GM12878 (cell line): Measurements from ENCODE around the gene F10. TPM values are rescaled to one million over a fixed set of nuclear protein-coding genes. Genes with fewer than 3 reads are reported as not detected.

Experiments
- ATAC-seq: fragments of 200-7000 bp; cut with Tn5 transposase; 3 replicates; pipeline ENCODE4 v1.9.1; 2020; ENCODE audit warnings: mild to moderate bottlenecking, moderate library complexity
- BruUV-seq: library from RNA; stranded (reverse); fragments of 400-500 nt; replicated peaks from 2 replicates; lab custom pipeline; 2021; lab: Mats Ljungman, UMichigan
- CTCF ChIA-PET: fragments of 300-600 bp; sonication (Branson Sonifier 250); formaldehyde crosslinking; extraction: SDS; loops from one replicate; lab custom pipeline; 2021; ENCODE audit warnings: inconsistent platforms; lab: Yijun Ruan, JAX
- POLR2A ChIA-PET: fragments of 350-600 bp; formaldehyde crosslinking; extraction: SDS; loops from one replicate; lab custom pipeline; 2021; ENCODE audit warnings: inconsistent platforms; lab: Charles Lee
- RAD21 ChIA-PET: fragments of 300-600 bp; sonication (Branson Sonifier 250); formaldehyde crosslinking; loops from one replicate; lab custom pipeline; 2023; ENCODE audit warnings: antibody characterized with exemption; ENCODE audit not compliant: unreplicated experiment; lab: Charles Lee
- SMC1A ChIA-PET: fragments of 300-600 bp; sonication (Branson Sonifier 250); formaldehyde crosslinking; loops from one replicate; lab custom pipeline; 2023; ENCODE audit not compliant: unreplicated experiment, uncharacterized antibody; lab: Charles Lee
- DNase-seq: peaks from one replicate; pipeline ENCODE4 v3.0.0-alpha.2; 2011; ENCODE audit warnings: low read depth, low spot score
- FAIRE-seq: peaks from 3 replicates; lab custom pipeline; 2011; peaks lifted over from hg19 to GRCh38; lab: Jason Lieb, UNC
- H2AFZ ChIP-seq: 2 replicates; pipeline ENCODE4 v1.6.0; 2011; ENCODE audit warnings: low read depth, low read length, control low read depth; ENCODE audit not compliant: control insufficient read depth
- H3K27ac ChIP-seq: 2 replicates; pipeline ENCODE4 v1.5.1; 2011; ENCODE audit warnings: control low read depth; ENCODE audit not compliant: control insufficient read depth, insufficient read depth
- H3K27me3 ChIP-seq, 2 experiments: replicated peaks in 1 of 2; 2 replicates each; pipeline versions ENCODE4 v1.6.0 to v1.6.1; 2011; ENCODE audit warnings: low read length in 1 of 2; ENCODE audit not compliant: control insufficient read depth in 2 of 2, insufficient read depth in 2 of 2
- H3K36me3 ChIP-seq, 2 experiments: 2 replicates each; pipeline ENCODE4 v1.5.1; 2011; ENCODE audit warnings: low read length in 1 of 2; ENCODE audit not compliant: control insufficient read depth in 2 of 2, insufficient read depth in 2 of 2
- H3K4me1 ChIP-seq: 2 replicates; pipeline ENCODE4 v1.6.1; 2011; ENCODE audit warnings: mild to moderate bottlenecking, low read length, moderate library complexity, mixed read lengths; ENCODE audit not compliant: control insufficient read depth, insufficient read depth
- H3K4me2 ChIP-seq: 2 replicates; pipeline ENCODE4 v1.6.0; 2011; ENCODE audit warnings: control low read depth; ENCODE audit not compliant: control insufficient read depth, insufficient read depth
- H3K4me3 ChIP-seq: fragments of 200-600 bp; sonication (generic); 2 replicates; pipeline ENCODE4 v1.5.1; 2016
- H3K79me2 ChIP-seq: 2 replicates; pipeline ENCODE4 v1.6.0; 2011; ENCODE audit warnings: low read length; ENCODE audit not compliant: control insufficient read depth, insufficient read depth
- H3K9ac ChIP-seq: 2 replicates; pipeline ENCODE4 v1.8.0; 2011; ENCODE audit warnings: low read length, control low read depth, mixed read lengths; ENCODE audit not compliant: control insufficient read depth, insufficient read depth
- H3K9me3 ChIP-seq: replicated peaks from 3 replicates; pipeline ENCODE4 v1.5.1; 2011; ENCODE audit warnings: mild to moderate bottlenecking, low read length; ENCODE audit not compliant: control insufficient read depth, insufficient read depth
- H4K20me1 ChIP-seq: 2 replicates; pipeline ENCODE4 v1.6.0; 2011; ENCODE audit not compliant: control insufficient read depth, insufficient read depth
- CHD2 ChIP-seq: IDR thresholded peaks from 2 replicates; pipeline ENCODE4 v1.6.1; 2011; ENCODE audit warnings: low read depth, low read length, improper control_type of control experiment, borderline replicate concordance
- CHD4 ChIP-seq: fragments of 200-600 bp; sonication (generic); IDR thresholded peaks from 2 replicates; pipeline ENCODE4 v1.6.1; 2016; ENCODE audit warnings: mild to moderate bottlenecking
- FOXK2 ChIP-seq: fragments of 450-650 bp; IDR thresholded peaks from 2 replicates; pipeline ENCODE4 v1.6.1; 2017; ENCODE audit warnings: mild to moderate bottlenecking, moderate library complexity
- HCFC1 ChIP-seq: fragments of 150-350 bp; IDR thresholded peaks from 2 replicates; pipeline ENCODE4 v1.6.1; 2014; ENCODE audit warnings: low read length
- IKZF1 ChIP-seq: fragments of 450-650 bp; conservative IDR thresholded peaks from 2 replicates; pipeline ENCODE4 v1.6.1; 2017; ENCODE audit warnings: antibody characterized with exemption, mild to moderate bottlenecking
- IKZF2 ChIP-seq, 2 experiments: fragments of 450-650 bp; IDR thresholded peaks; 2 replicates each; pipeline ENCODE4 v1.6.1; 2017; ENCODE audit warnings: mild to moderate bottlenecking in 2 of 2, moderate library complexity in 2 of 2
- MEF2A ChIP-seq: IDR thresholded peaks from 2 replicates; pipeline ENCODE4 v1.6.1; 2011; ENCODE audit warnings: low read depth, mild to moderate bottlenecking, low read length, moderate library complexity; ENCODE audit not compliant: insufficient read depth
- MEF2B ChIP-seq: fragments of 450-650 bp; IDR thresholded peaks from 2 replicates; pipeline ENCODE4 v1.6.1; 2018; ENCODE audit warnings: mild to moderate bottlenecking, moderate library complexity; ENCODE audit not compliant: partially characterized antibody, poor library complexity, severe bottlenecking
- NR2F1 ChIP-seq: fragments of 450-650 bp; conservative IDR thresholded peaks from 2 replicates; pipeline ENCODE4 v1.6.1; 2017; ENCODE audit warnings: mild to moderate bottlenecking
- PAX8 ChIP-seq: fragments of 450-650 bp; IDR thresholded peaks from 2 replicates; pipeline ENCODE4 v1.6.1; 2017; ENCODE audit warnings: mild to moderate bottlenecking, moderate library complexity
- POLR2AphosphoS2 ChIP-seq: IDR thresholded peaks from 2 replicates; pipeline ENCODE4 v1.6.1; 2011; ENCODE audit warnings: low read depth, mild to moderate bottlenecking, low read length, improper control_type of control experiment, moderate library complexity
- SMARCA5 ChIP-seq: fragments of 450-650 bp; IDR thresholded peaks from 2 replicates; pipeline ENCODE4 v1.6.1; 2017; ENCODE audit warnings: mild to moderate bottlenecking
- SP1 ChIP-seq: IDR thresholded peaks from one replicate; pipeline ENCODE4 v1.6.1; 2011; ENCODE audit warnings: low read depth, low read length
- SRF ChIP-seq, 2 experiments: IDR thresholded peaks; 2 replicates each; pipeline ENCODE4 v1.6.1; 2011; ENCODE audit warnings: low read depth in 2 of 2, low read length in 2 of 2, mild to moderate bottlenecking in 1 of 2, moderate library complexity in 1 of 2
- TCF7 ChIP-seq: IDR thresholded peaks from 2 replicates; pipeline ENCODE4 v1.6.1; 2014; ENCODE audit warnings: antibody characterized with exemption, borderline replicate concordance
- ZNF217 ChIP-seq: fragments of 450-650 bp; IDR thresholded peaks from 2 replicates; pipeline ENCODE4 v1.6.1; 2017; ENCODE audit warnings: antibody characterized with exemption, mild to moderate bottlenecking
- whole genome bisulfite sequencing: methylation state at CpG from one replicate; pipeline ENCODE4 v1.1.6; 2016; ENCODE audit warnings: low lambda C conversion rate; ENCODE audit not compliant: insufficient replicate concordance, insufficient coverage; ENCODE audit errors: missing lambda C conversion rate; 5-methylcytosine and 5-hydroxymethylcytosine counted together
- in situ Hi-C: fragments of 300-500 bp; cut with MboI; formaldehyde crosslinking; loops from 9 replicates; pipeline ENCODE4 v1.14.3; 2018; ENCODE audit warnings: mixed read lengths
- intact Hi-C: fragments of 100-400 bp; cut with micrococcal nuclease; formaldehyde crosslinking; loops from one replicate; pipeline ENCODE4 v1.14.2; 2022; ENCODE audit not compliant: unreplicated experiment
- polyA plus RNA-seq, 11 experiments: library from polyadenylated mRNA; depleted of rRNA in 4 of 11; unstranded in 6 of 11; stranded (reverse) in 5 of 11; fragments of >200 nt; fragmentation: Nextera tagmentation in 4 of 11; fragmentation: Illumina TruSeq in 1 of 11; extraction: Ambion mirVana in 4 of 11; extraction: Trizol in 1 of 11; gene quantifications; 1 replicate in 1 of 11; 2 replicates in 10 of 11; pipeline versions ENCODE4 v1.2.1 to v1.2.3, GENCODE V29; 2011 to 2016; ENCODE audit warnings: inconsistent platforms in 2 of 11, missing spikeins in 2 of 11, low read depth in 1 of 11
- total RNA-seq, 4 experiments: library from RNA; depleted of rRNA in 3 of 4; stranded (reverse); fragments of >200 nt in 3 of 4; fragmentation: Illumina TruSeq in 1 of 4; extraction: Trizol in 1 of 4; gene quantifications; 2 replicates each; pipeline versions ENCODE4 v1.2.1 to v1.2.3, GENCODE V29; 2013 to 2021
- TF ChIP-seq, protein P1 (sequence below): fragments of 450-650 bp; IDR thresholded peaks from 2 replicates; pipeline ENCODE4 v1.6.1; 2018; ENCODE audit warnings: borderline replicate concordance, mild to moderate bottlenecking; ENCODE audit not compliant: partially characterized antibody

Gene F10
- total and polyA plus RNA-seq, 10 of the 15 experiments (the other 5 are each of a cell fraction or from before 2014, with no cell fraction given): not detected

DNA sequence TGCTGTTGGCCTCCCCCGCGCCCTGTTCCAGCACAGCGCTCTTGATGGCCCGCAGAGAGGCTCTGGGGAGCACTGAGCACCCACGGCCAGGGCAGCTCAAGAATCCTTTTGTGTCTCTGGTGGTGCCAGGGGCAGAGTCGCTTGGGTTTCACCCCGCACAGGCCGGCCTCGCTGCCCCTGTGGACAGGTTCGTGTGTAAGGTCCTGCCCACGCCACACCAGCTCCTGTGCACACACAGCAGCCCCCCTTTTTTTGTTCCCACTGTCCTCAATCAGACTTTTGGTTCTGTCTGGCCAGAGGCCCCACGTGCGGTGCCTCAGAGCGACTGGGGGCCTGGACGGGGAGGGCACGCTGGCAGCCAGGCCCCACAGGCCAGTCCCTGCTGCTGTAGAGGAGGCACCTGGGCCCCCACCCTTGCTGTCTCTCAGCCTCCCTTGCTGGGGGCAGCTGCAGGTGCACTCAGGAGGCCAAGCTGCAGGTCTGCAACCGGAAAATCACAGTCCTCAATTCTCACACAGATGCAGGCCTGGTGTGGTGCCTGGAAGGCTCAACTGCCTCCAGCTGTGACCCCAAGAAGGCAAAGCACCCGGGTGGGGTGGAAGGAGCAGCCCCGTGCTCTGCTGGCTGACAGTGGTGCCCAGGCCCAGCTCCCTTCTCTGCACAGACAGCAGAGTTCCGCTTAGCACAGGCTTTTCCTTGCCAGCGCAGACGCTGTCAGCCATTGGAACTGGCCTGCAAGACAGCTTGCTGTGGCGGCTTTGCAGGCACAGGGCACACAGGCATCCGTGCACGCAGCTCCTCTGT lies 29.6 kb upstream of the F10 start:
- DNase-seq: no peak
- no peak for ATAC-seq
- H3K9me3 ChIP-seq: no peaks in the 10 kb centered on the region
- TF ChIP-seq, protein P1, sequence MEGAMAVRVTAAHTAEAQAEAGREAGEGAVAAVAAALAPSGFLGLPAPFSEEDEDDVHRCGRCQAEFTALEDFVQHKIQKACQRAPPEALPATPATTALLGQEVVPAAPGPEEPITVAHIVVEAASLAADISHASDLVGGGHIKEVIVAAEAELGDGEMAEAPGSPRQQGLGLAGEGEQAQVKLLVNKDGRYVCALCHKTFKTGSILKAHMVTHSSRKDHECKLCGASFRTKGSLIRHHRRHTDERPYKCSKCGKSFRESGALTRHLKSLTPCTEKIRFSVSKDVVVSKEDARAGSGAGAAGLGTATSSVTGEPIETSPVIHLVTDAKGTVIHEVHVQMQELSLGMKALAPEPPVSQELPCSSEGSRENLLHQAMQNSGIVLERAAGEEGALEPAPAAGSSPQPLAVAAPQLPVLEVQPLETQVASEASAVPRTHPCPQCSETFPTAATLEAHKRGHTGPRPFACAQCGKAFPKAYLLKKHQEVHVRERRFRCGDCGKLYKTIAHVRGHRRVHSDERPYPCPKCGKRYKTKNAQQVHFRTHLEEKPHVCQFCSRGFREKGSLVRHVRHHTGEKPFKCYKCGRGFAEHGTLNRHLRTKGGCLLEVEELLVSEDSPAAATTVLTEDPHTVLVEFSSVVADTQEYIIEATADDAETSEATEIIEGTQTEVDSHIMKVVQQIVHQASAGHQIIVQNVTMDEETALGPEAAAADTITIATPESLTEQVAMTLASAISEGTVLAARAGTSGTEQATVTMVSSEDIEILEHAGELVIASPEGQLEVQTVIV: no peak
- TF ChIP-seq MEF2A: no peak
- TF ChIP-seq ZNF217: no peak
- no peak for TF ChIP-seq MEF2B
- no peak for TF ChIP-seq CHD2
- TF ChIP-seq HCFC1: no peak
- TF ChIP-seq SMARCA5: no peak
- TF ChIP-seq IKZF2 (IDR thresholded peaks at IDR 0.05): no peak
- no peak for TF ChIP-seq SP1
- no peak for TF ChIP-seq CHD4
- TF ChIP-seq POLR2AphosphoS2: no peak
- no peak for TF ChIP-seq SRF (IDR thresholded peaks at IDR 0.05; ENCODE audit: low read depth in 2 of 2, low read length in 2 of 2)
- TF ChIP-seq IKZF1: no peak
- no peak for TF ChIP-seq NR2F1
- no peak for TF ChIP-seq FOXK2
- TF ChIP-seq PAX8: no peak
- no peak for TF ChIP-seq TCF7
- no peaks in the 10 kb centered on the region for H3K4me1 ChIP-seq
- FAIRE-seq: no peak
- H4K20me1 ChIP-seq: no peaks in the 10 kb centered on the region
- ChIA-PET SMC1A (no interaction called here), POLR2A (no interaction called here), CTCF (no interaction called here), RAD21 (no interaction called here)
- WGBS: 37% methylated on average over 25 of the region's 25 CpGs
- H3K36me3 ChIP-seq: no peaks in the 10 kb centered on the region
- no peak overlapping the region for H2AFZ ChIP-seq
- H3K27me3 ChIP-seq: no peaks in the 10 kb centered on the region
- H3K27ac ChIP-seq: no peak overlapping the region
- no peaks in the 10 kb centered on the region for H3K79me2 ChIP-seq
- in situ Hi-C loops: no loop called here
- no TSS peak for BruUV-seq
- H3K4me2 ChIP-seq: no peak overlapping the region
- intact Hi-C loops: no loop called here
- H3K9ac ChIP-seq: no peak overlapping the region
- H3K4me3 ChIP-seq: no peak overlapping the region
